SK-N-MC (cell line): ENCODE data around the gene FAM217A.

Experiments
- EZH2 ChIP-seq: fragments of 200-600 bp; sonication (generic); IDR thresholded peaks from one replicate; pipeline ENCODE4 v1.6.1; 2017; ENCODE audit warnings: antibody characterized with exemption
- POLR2AphosphoS5 ChIP-seq: IDR thresholded peaks from 2 replicates; pipeline ENCODE4 v1.6.1; 2012; ENCODE audit warnings: mild to moderate bottlenecking, low read depth, low read length, borderline replicate concordance

- TF ChIP-seq POLR2AphosphoS5 (no peak), EZH2 (no peak)
Observed at GRCh38 chr6:4125933-4126864, 47.3 kb upstream of the FAM217A start.
